ENCODE data around the gene FAH. TPM values are rescaled to one million over a fixed set of nuclear protein-coding genes. Genes with fewer than 3 reads are reported as not detected.

FAH gene
- total and polyA plus RNA-seq, 9 of the 15 experiments (the other 6 are each of a cell fraction or from before 2014, with no cell fraction given), result 66.8 to 310 (median 103) TPM

GRCh38 chr15:80160570-80161156 is 7.9 kb downstream of the FAH start (continued):
- TF ChIP-seq USF2 (CRISPR knock-in tag; IDR thresholded peaks at IDR 0.05) (peak; percentile 71), FOXJ2 (tag; IDR thresholded peaks at IDR 0.05) (no peak), CBX8 (IDR thresholded peaks at IDR 0.05; ENCODE audit: borderline replicate concordance, extremely low read depth, low read depth, low read length, poor library complexity, severe bottlenecking) (no peak), DEAF1 (CRISPR knock-in tag; IDR thresholded peaks at IDR 0.05) (0 out of 2 replicates have a peak, but pooled peaks have one; percentile 17), L3MBTL2 (IDR thresholded peaks at IDR 0.05) (peak; percentile 98), ZNF282 (CRISPR knock-in tag; IDR thresholded peaks at IDR 0.05) (no peak), NFRKB (IDR thresholded peaks at IDR 0.05; ENCODE audit: low read depth) (peak; percentile 75; the same call in 1 of the 2 replicates), MEIS2 (IDR thresholded peaks at IDR 0.05; ENCODE audit: partially characterized antibody) (peak; percentile 25), ESRRB (CRISPR knock-in tag; IDR thresholded peaks at IDR 0.05; ENCODE audit: borderline replicate concordance) (no peak), NCOA1 (IDR thresholded peaks at IDR 0.05; ENCODE audit: low read depth) (no peak), POLR2B (IDR thresholded peaks at IDR 0.05; ENCODE audit: low read depth, partially characterized antibody) (peak; percentile 17), ZNF318 (IDR thresholded peaks at IDR 0.05; ENCODE audit: borderline replicate concordance in 1 of 2, low read depth in 1 of 2) (peak in 1 of 2 experiments; percentile 71; a peak in 2 of 4 replicates), ZFP1 (CRISPR knock-in tag; IDR thresholded peaks at IDR 0.05) (no peak), MYBL2 (IDR thresholded peaks at IDR 0.05; ENCODE audit: low read depth) (no peak), MYBL2 (CRISPR knock-in tag; IDR thresholded peaks at IDR 0.05; ENCODE audit: borderline replicate concordance) (no peak), TCF7L2 (IDR thresholded peaks at IDR 0.05; ENCODE audit: low read depth, low read length) (no peak), ZNF431 (CRISPR knock-in tag; IDR thresholded peaks at IDR 0.05) (no peak)

Data from K562 (cell line).